GM19455 (cell line): Measurements from ENCODE around the gene SLC35F1.

Experiments
- ATAC-seq: cut with Tn5 transposase; IDR thresholded peaks from one replicate; pipeline ENCODE4 v1.9.1; 2021; ENCODE audit not compliant: unreplicated experiment

SLC35F1 gene

DNA sequence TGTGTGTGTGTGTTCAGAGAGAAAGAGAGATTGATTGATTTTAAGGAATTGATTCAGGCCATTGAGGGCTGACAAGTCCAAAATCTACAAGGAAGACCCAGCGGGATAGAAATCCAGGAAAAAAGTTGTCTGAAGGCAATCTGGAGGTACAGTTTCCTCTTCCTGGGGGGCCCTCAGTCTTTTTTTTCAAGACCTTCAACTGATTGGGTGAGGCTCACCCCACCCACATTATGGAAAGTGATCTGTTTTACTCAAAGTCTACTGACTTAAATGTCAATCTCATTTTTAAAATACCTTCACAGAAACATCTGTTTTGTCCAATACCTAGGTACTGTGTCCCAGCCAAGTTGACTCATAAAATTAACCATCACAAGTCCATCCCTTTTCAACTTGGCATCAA is 398.0 kb downstream of the SLC35F1 start:
- ATAC-seq = no peak

DNA sequence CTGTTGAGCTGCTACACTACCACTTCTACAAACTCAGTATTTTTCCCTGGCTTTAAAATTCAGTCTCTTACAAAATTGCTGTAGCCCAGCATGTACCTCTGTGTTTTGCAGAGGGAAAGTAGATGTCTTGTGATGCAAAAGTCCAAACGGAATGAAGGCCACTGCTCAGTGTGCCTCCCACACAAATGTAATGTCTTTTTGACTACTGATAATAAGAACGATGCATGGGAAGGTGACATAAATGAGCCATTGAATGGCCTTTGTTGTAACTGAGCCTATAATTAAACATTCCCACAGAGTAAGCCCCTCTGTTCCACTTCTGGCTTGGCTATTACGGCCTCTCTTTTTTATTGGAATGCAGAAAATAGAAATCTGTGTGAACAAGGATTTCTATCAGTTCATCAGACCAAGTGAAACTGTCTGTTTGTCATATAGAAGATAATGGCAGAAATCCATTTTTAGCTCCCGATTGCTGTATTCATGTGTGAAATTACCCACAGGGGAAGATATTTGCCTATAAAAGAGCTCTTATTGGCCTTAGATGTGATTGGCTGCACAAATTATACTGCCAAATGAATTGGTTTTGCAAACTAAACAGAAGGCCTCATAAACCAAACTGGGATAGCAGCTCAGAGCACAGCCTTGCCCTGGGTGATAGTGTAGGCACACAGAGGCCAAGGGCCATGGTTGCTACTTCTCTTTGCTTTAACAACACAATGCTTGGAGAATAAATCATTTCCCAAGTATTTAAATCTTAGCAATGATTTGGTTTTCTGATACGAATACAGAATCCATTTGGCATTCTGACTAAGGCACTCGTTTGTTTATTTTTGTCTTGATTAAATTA is 399.6 kb downstream of the SLC35F1 start:
- ATAC-seq = no peak

DNA sequence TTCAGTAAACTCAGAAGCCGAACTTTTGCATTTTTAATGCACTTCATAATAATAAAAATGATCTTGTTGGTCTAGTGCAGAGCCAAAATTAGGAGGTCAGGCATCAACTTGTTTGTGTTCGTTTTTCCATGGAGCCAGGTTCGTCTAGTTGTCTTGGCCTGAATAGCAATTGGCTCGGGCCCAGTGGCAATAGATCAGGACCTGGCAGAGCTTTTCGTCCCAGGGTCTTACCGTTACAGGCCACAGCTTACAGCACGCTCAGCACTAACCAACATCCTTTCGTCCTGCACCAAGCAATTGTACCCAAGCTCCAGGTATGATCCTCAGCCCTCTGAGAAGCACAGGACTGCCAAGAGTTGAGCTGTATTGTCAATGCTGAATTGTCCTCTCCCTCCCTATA is 400.5 kb downstream of the SLC35F1 start:
- ATAC-seq = no peak

DNA sequence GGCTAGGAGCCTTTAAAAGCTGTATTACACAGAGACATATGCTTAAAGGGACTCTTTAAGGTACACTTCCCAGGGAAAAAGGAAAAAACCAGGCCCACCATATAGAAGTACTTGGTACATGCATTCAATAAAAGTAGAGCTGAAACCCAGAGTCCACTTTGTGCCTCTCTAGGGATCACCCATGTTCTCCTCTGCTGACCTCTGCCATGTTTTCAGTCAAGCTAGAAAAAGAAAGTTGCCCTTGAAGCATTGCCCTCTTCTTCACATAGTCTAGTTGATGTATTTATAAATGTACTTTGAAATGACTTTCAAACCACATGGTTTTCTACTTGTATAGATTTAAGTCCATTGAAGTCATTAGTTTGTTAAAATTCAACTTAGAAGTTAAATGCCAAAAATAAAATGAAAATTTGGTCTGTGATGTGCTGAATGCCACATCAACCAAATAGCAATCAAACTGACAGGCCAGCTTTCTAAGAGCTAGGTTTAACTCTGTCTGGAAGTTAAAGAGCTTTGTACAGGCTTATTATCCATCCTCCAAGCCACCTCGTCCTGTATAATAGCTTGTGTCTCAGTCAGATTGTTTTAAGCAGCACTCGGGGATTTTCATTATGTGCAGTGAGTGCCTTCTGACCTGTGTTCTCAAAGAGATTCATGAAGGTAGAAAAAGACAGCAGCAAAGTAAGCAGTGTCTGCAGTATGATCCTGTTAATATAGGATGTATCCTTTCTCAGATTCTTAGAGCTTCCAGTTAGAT is 402.5 kb downstream of the SLC35F1 start:
- ATAC-seq = no peak

DNA sequence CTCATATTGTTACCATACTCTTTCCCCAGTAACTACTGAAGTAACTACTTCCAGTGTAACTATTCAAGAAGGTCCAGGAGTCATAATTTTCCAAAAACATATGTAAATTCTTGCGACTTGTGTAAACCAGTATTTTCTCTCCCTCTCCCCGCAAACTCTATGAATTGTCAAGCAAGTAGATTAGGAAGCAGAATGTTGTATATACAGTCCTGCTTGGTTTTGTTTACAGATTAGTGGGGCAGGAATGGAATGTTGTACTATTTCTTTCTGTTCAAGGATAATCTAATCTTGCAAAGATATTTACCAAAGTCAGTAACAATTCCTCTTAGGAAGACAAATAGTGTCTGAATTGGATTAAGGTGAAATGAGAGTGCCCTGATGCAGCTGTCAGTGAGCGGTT is 406.1 kb downstream of the SLC35F1 start:
- ATAC-seq = no peak

DNA sequence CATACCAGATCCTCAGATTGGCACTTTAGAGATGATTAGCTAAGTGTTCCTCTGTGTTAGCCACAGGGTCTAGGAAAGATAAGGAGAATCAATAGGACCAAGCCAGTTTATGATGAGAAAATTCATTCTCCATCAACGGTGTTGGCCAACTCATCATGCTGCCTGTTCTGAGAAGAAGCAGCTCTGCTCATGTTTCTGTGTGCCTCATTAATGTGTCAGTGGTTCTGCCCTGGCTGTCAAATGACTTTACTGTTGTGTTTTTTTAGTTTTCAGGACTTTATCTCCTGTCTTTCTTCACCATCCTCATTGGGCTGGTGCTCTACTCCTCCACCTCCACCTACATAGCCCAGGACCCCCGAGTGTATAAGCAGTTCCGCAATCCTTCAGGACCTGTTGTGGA is 406.7 kb downstream of the SLC35F1 start:
- no peak for ATAC-seq

DNA sequence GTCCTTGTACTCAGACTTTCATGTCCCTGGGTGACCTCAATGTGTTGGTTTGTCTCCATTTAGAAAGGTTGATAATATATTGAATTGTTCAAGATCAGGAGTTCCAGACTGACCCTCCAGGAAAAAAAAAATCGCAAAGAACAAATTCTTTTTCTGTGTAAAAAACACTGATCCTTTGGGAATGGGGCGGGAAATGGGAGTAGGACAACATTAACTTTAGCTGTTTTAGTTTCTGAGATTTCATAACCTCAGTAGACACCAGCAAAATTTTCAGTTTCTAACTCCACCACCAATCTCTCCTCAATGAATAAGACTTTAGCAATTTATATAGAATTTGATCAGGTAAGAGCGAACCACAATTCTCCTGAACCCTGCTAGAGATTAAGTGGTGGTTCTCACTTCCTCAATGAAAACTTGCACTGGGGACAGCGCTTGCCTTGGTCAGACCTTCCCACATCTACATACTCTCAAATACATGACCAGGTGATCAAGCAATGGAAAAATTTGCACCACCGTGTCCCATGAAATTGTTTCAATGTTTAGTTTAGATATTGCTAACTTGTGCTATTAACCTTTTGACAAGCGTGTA is 409.8 kb downstream of the SLC35F1 start:
- no peak for ATAC-seq

DNA sequence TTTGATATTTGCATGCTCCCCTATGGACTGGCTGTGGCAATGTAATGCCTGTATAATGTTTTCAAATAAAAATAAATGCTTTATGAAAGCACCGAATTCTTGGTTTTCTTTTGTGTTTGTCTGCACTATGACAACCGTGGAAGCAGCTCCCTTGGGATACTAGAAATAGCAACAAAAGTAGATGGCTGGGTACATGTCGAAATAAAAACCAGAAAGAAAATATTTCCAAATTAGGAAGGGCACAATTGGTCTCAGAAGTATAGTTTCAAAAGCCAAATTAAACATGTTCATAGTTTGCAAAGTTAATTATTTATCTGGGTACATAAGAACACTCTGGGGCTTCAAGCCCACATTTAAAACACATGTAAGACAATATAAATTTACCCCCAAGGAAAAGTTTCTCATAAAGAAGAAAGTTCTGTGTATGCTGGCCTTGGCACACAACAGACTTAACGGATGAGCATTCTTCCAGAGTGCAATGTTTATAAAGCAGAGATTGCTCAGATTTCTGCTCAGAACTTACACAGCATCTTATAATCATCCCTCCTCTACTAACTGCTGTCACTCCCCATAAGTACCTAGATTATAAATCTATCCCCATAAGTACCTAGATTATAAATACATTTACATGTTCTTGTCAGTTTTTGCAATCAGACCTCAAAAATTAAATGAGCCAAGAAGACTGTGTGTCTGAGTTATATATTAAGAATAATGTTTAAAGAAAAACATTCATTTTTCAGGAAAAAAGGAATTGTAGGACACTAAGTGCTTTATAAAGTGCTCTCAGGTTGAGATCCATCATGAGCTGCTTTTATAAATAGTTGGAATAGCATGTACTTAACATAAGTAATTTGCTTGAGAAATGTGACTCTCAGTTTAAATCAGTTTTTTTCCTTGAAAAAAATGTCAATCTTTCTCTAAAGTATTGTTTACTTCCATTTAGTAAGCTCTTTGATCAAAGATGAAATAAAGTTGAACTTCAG is 410.8 kb downstream of the SLC35F1 start:
- ATAC-seq = no peak

DNA sequence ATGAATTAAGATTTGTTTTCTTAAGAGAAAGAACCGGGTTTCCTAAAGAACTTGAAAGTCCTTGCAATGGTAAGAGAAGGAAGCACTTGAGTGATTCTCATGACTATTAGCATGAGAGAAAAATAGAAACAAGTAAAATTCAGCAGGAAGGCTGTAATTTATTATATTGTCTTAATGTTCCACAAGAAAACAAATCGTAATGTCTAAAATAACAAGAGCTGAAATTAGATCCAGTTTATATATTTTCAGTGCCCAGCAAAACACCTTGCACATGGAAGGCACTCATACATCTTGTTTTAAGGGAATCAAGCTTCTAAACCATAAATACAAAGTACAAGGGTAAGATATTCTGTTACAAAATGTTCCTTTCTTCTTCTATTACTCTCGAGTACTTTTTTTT is 411.6 kb downstream of the SLC35F1 start:
- ATAC-seq = no peak

DNA sequence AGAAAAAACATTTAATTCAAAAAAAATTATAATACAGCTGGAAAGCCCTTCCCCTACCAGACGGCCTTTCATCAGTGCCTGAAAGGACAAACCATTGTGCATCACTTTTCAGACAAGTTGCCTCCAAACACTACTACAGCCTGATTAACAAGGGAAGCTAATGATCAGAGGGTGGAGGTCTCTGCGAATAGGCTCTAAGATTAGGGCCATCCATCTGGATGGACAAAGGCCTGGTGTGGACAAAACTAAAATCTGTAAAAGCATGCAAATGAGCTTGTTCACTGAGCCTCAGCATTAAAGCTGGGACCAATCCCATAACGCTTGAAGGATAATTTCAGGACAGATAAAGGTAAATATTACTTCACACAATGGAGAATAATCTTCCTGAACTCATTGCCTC is 412.4 kb downstream of the SLC35F1 start:
- ATAC-seq = no peak

DNA sequence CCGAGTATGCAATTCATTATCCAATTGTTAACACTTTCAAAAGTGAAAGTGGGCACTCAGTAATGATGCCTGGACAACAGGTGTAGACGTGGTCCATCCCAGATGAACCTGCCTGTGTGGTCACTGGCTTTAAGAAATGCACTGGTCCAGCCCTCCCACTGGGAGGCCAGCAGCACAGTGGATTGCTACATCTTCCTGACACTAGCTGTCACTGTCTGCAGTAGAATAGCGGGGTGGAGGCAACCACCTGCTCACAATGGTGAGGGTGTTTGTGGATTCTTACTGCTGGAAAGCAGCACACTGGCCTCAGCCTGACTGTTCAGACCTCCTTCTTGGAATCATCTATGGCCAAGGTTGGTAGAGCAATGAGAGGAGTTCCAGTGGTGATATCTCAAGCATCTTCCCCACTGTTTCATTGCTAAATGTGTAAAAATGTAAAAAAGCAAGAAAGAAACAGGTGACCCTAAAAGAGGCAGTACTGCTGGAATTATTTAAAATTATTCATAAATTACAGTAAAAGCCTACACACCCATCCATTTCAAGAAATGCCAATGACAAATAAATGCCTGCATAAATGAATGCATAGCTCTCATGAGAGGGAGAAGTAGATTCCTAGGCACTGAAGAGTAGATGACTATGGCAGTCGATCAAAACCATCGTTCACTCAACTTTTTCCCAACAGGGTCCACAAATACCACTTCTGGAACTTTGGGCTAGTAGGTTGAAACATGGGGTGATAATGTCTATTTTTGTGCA is 413.0 kb downstream of the SLC35F1 start:
- no peak for ATAC-seq

DNA sequence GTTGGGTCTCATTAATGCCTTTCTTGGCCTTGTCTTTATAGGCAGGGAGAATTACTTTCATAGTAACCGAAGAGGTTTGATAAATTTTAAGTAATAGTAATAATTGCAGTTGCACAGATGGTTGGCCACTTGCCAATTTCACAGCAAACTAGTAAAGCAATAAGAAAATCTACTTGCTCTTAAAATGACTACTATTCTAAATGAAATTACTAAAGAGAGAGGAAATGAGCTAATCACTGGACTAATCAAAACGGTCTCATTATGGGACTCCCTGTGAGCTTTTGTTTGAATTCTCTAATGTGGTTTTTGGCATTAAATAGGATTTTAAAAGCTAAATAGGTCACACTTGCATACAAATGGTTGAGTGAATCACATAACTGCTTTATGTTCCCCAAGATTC is 413.6 kb downstream of the SLC35F1 start:
- ATAC-seq = no peak

DNA sequence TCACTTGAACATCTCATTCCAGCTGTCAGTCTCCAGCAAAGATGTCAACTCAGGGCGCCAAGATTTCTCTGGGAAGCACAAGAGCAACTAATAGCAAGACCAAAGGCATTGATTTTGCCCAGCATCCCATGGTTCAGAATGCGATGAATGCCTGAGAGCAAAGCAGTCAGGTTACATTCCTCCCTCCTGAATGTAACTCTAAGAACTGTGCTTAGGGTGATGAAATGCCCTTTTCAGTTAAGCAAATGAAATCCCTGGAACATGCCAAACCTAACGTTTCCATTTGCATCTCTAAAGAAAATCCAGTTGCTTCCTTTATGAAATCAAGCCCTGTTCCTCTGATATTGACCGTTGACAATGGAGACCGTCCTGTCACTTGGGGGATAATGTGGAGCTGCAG is 417.1 kb downstream of the SLC35F1 start:
- ATAC-seq = no peak

DNA sequence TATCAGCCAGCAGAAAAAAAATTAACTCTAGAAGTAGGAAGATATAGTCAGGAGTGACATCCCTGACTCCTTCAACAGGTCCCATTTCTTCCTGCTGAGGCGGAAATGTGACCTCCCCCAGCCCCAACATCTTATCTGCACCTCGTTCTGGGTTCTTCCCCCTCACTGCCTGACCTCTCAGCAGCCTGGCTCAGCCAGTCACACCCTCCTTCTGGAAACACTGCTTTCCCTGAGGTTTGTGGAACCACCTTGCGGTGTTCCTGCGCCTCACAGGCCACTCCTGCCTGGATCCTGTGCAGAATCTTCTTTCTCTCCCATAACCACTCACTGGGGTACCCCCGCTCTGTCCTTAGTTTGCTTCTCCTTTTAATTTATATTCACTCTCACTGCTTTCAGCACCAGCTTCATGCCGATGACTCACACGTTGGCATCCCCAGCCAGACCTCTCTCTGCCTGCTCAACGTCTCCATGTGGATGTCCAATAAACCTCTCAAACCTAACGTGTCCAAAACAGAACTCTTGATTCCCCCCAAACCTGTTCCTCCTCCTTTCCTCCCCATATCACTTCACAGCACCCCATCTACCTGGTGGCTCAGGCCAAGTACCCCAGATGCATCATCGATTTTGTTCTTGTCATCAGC is 418.3 kb downstream of the SLC35F1 start:
- ATAC-seq = no peak

DNA sequence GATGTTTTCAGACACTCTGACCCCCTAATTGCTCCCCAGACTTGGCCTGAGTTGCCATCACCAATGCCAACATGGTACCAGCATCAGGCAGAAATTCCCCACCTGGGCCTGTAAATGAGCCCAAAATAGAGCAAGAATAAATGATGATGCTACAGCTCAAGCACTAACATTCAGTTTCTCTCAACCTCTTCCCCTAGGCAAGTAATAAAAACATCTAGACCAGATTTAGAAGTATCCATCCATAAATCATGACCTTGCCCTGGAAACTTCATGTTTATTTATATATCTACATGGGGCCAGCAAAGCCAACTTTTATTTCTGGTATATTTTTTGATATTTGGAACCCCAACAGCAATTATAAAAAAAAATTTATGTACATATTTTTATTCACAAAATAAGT is 419.6 kb downstream of the SLC35F1 start:
- ATAC-seq = no peak

DNA sequence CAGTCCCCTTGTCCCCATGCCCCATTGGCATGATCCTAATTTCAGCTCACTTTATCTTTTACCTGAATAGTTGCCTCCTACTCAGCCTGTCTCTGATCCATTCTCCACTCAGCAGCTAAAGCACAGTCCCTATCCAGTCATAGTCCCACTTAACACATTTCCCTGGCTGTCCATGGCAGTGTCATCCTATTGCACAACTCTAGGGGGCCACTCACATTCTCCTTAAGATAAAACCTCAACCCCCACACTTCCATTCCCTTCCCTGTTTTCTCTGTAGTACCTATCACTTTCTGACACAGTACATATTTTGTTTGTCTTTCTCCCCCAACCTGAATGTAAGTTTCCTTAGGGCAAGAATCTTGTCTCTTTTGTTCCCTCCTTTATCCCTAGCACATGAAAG is 420.2 kb downstream of the SLC35F1 start:
- ATAC-seq = no peak

DNA sequence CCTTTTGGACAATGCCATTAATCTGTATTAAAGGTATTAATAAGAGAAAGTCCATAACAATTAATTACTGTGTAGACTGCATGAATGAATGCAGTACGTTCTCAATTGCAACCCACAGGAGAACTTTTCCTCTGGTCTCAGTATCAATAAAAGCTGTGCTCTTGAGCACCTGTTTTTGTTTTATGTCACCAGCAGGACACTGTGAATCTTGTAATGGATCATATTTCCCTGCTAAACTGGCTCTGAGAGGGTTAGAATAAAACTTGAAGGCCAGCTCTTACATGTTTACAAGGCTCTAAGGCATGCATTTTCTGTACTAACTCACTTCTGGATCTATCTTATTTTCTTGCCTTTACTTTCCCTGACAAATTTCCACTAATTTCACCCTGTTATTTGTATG is 426.7 kb downstream of the SLC35F1 start:
- ATAC-seq = no peak

DNA sequence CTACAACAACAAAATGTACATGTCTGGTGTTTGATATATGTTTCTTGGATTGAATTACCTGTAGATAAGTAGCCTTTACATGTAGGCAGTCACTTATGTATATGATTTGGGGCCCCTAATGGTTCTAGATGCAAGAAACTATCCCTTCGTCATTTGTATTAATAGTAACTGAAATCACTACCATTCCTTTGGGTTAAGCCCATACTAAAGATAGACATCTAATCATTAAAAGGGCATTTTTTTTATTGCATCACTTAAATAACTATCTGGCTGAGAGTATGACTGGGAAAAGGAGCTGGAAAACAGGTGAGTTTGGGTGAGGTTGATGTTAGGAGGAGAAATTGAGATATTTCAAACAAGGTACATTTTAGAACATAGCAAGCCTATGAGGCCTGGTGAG is 427.6 kb downstream of the SLC35F1 start:
- no peak for ATAC-seq

DNA sequence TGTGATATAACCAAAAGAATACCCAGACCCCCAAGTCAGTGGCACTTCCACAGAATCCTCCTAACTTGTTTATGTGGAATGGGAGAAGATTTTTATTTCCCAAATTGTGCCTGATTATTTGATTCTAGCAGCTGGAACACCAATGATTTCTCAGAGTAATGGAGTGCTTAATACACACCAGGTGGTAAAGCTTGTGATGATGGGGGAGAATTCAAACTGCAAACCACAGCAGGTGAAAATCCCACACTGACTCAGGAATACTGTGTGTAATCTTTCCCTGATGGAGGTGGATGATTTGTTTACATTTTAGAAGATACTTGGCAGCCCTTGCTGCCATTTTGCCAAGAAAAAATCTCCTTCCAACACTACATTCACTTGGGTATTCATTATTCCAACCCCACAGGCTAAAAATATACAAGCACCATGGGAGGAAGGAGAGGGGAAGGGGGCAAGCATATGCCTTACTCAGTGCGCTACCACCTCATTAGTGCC is 428.3 kb downstream of the SLC35F1 start:
- no peak for ATAC-seq
